ENCODE results near the gene EPS8L2.

DNA sequence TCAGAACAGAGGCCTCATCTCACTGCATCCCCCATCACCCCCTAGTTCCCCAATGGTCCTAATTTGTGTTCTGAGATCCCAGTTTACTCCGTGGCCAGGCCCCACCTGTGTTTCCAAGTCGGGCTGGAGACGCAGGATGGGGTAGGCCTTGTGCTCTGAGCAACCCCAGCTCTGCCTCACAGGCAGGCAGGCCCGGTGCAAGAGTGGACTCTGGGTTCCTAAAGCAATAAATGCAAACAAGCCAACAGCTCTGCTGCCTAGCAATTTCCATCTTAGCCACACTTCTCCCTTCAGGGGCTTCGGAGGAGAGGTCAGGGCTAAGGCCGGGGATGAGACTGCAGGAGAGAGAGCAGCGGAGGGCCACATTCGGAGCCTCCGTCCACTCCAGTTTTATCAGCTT is 2.5 kb upstream of the EPS8L2 start:
- TF ChIP-seq, protein P1, sequence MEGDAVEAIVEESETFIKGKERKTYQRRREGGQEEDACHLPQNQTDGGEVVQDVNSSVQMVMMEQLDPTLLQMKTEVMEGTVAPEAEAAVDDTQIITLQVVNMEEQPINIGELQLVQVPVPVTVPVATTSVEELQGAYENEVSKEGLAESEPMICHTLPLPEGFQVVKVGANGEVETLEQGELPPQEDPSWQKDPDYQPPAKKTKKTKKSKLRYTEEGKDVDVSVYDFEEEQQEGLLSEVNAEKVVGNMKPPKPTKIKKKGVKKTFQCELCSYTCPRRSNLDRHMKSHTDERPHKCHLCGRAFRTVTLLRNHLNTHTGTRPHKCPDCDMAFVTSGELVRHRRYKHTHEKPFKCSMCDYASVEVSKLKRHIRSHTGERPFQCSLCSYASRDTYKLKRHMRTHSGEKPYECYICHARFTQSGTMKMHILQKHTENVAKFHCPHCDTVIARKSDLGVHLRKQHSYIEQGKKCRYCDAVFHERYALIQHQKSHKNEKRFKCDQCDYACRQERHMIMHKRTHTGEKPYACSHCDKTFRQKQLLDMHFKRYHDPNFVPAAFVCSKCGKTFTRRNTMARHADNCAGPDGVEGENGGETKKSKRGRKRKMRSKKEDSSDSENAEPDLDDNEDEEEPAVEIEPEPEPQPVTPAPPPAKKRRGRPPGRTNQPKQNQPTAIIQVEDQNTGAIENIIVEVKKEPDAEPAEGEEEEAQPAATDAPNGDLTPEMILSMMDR (IDR thresholded peaks at IDR 0.05): no peak
- no peak for TF ChIP-seq POLR2A (IDR thresholded peaks at IDR 0.05)

Data from body of pancreas (tissue), 4 donors.